Keratinocyte (primary cell): Measurements from ENCODE around the gene C2orf81.

Source experiments
- CTCF ChIP-seq, 3 experiments: IDR thresholded peaks in 1 of 3; conservative IDR thresholded peaks in 1 of 3; optimal IDR thresholded peaks in 1 of 3; 2 replicates in 2 of 3; 3 replicates in 1 of 3; pipeline versions ENCODE3 to v1.5.1; 2011; ENCODE audit warnings: low read length in 3 of 3, mild to moderate bottlenecking in 3 of 3, moderate library complexity in 2 of 3, control low read depth in 1 of 3, inconsistent platforms in 1 of 3; ENCODE audit not compliant: insufficient read depth in 2 of 3; ENCODE audit errors: extremely low read depth in 1 of 3
- EZH2 ChIP-seq: IDR thresholded peaks from one replicate; pipeline ENCODE4 v1.6.1; 2012; ENCODE audit warnings: inconsistent platforms, mild to moderate bottlenecking, low read length, moderate library complexity

GRCh38 chr2:74368499-74368898, 52.9 kb downstream of the C2orf81 start:
- no peak for TF ChIP-seq CTCF (optimal IDR thresholded peaks at IDR 0.05 in 1 of 3, IDR thresholded peaks at IDR 0.05 in 1 of 3, conservative IDR thresholded peaks at IDR 0.05 in 1 of 3; ENCODE audit: extremely low read depth in 1 of 3, insufficient read depth in 2 of 3, low read length in 3 of 3)
- TF ChIP-seq EZH2 = no peak
